ENCODE data around the gene CAPN1. TPM values are rescaled to one million over a fixed set of nuclear protein-coding genes. Genes with fewer than 3 reads are reported as not detected.
A peak's percentile ranks its signal among the peaks of the same experiment; 100 is the strongest.

CAPN1 gene
- total and polyA plus RNA-seq, 2 of the 13 experiments (the other 11 are each of a cell fraction or from before 2014, with no cell fraction given), result 57.3 to 82.6 TPM

DNA sequence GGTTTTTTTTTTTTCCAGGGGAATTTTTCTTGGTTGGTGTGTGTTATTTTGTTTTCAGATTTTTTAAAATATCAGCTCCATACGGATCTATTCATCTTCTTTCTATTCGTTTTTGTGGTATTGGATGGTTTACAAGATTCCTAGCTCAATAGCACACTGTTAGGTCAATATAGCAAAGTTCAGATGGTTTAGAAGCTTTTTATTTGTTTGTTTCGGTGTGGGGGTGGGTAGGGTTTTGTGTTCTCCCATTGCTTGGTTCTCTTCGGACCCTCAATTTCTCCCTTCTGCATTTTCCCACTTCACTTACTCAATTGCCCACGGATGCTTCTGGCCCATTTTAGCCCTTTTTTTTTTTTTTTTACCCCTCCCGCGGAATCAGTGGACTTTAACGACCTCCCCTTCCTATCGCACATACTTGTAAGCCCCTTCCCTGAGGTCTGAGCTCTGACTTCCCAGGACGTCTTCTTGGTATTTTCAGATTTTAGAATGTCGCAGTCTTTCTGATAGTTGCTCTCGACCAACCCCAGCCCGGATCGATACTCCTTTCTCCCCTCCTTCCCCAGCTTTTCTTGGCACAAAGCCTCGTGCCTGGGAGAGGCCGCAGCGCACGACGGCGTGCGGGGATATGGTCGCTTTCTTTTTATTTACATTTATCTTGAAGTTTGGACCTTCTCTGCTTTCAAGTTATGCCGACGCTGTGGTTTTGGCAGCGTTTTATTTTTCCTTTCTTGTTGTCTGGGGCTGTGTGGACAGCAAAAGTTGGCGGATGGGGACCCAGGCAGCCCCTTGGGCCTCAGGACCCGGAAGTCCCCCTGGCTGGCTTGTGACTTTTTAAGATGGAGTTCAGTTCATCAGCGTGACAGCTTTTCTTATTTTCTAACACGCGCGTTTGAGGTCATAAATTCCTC lies 16.1 kb upstream of the CAPN1 start (continued):
- TF ChIP-seq, protein P1, sequence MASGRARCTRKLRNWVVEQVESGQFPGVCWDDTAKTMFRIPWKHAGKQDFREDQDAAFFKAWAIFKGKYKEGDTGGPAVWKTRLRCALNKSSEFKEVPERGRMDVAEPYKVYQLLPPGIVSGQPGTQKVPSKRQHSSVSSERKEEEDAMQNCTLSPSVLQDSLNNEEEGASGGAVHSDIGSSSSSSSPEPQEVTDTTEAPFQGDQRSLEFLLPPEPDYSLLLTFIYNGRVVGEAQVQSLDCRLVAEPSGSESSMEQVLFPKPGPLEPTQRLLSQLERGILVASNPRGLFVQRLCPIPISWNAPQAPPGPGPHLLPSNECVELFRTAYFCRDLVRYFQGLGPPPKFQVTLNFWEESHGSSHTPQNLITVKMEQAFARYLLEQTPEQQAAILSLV (CRISPR knock-in tag; IDR thresholded peaks at IDR 0.05; ENCODE audit: borderline replicate concordance), result 0 out of 2 replicates have a peak, but pooled peaks have one; percentile 45
- TF ChIP-seq DMAP1 (CRISPR knock-in tag; IDR thresholded peaks at IDR 0.05) (peak; percentile 84), ZNF556 (CRISPR knock-in tag; IDR thresholded peaks at IDR 0.05; ENCODE audit: borderline replicate concordance) (0 out of 2 replicates have a peak, but pooled peaks have one; percentile 51), ZNF672 (CRISPR knock-in tag; IDR thresholded peaks at IDR 0.05) (no peak), ZNF589 (CRISPR knock-in tag; conservative IDR thresholded peaks at IDR 0.05) (no peak), ZNF207 (IDR thresholded peaks at IDR 0.05; ENCODE audit: borderline replicate concordance) (no peak), ZNF232 (CRISPR knock-in tag; IDR thresholded peaks at IDR 0.05; ENCODE audit: borderline replicate concordance) (no peak), FOXP1 (IDR thresholded peaks at IDR 0.05) (peak; percentile 76), FOXP1 (CRISPR knock-in tag; IDR thresholded peaks at IDR 0.05) (peak; percentile 88), ZEB1 (IDR thresholded peaks at IDR 0.05; ENCODE audit: insufficient replicate concordance, low read depth) (peak; percentile 62), ZNF816 (CRISPR knock-in tag; IDR thresholded peaks at IDR 0.05; ENCODE audit: borderline replicate concordance) (peak; percentile 42; the same call in 1 of the 2 replicates), MAFK (conservative IDR thresholded peaks at IDR 0.05 in 1 of 2, IDR thresholded peaks at IDR 0.05 in 1 of 2; ENCODE audit: low read length in 2 of 2) (peak; percentile 46 to 70; a peak in 3 of 4 replicates), NFE2L1 (CRISPR knock-in tag; IDR thresholded peaks at IDR 0.05; ENCODE audit: borderline replicate concordance) (no peak), ZNF251 (CRISPR knock-in tag; IDR thresholded peaks at IDR 0.05) (no peak), ZNF678 (CRISPR knock-in tag; IDR thresholded peaks at IDR 0.05) (no peak), CBX1 (IDR thresholded peaks at IDR 0.05; ENCODE audit: low read depth) (no peak), ZNF605 (CRISPR knock-in tag; IDR thresholded peaks at IDR 0.05) (peak; percentile 83; the same call in 1 of the 2 replicates), NKX3-1 (CRISPR knock-in tag; IDR thresholded peaks at IDR 0.05) (no peak)
- TF ChIP-seq, protein P2, sequence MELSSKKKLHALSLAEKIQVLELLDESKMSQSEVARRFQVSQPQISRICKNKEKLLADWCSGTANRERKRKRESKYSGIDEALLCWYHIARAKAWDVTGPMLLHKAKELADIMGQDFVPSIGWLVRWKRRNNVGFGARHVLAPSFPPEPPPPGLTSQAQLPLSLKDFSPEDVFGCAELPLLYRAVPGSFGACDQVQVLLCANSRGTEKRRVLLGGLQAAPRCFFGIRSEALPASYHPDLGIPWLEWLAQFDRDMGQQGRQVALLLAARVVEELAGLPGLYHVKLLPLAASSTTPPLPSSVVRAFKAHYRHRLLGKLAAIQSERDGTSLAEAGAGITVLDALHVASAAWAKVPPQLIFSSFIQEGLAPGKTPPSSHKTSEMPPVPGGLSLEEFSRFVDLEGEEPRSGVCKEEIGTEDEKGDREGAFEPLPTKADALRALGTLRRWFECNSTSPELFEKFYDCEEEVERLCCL (CRISPR knock-in tag; IDR thresholded peaks at IDR 0.05; ENCODE audit: borderline replicate concordance), result no peak
- TF ChIP-seq, protein P3, sequence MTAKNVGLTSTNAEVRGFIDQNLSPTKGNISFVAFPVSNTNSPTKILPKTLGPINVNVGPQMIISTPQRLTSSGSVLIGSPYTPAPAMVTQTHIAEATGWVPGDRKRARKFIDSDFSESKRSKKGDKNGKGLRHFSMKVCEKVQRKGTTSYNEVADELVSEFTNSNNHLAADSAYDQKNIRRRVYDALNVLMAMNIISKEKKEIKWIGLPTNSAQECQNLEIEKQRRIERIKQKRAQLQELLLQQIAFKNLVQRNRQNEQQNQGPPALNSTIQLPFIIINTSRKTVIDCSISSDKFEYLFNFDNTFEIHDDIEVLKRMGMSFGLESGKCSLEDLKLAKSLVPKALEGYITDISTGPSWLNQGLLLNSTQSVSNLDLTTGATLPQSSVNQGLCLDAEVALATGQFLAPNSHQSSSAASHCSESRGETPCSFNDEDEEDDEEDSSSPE (CRISPR knock-in tag; IDR thresholded peaks at IDR 0.05), result peak; percentile 71
- TF ChIP-seq, protein P4, sequence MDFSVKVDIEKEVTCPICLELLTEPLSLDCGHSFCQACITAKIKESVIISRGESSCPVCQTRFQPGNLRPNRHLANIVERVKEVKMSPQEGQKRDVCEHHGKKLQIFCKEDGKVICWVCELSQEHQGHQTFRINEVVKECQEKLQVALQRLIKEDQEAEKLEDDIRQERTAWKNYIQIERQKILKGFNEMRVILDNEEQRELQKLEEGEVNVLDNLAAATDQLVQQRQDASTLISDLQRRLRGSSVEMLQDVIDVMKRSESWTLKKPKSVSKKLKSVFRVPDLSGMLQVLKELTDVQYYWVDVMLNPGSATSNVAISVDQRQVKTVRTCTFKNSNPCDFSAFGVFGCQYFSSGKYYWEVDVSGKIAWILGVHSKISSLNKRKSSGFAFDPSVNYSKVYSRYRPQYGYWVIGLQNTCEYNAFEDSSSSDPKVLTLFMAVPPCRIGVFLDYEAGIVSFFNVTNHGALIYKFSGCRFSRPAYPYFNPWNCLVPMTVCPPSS (IDR thresholded peaks at IDR 0.05), result no peak
- TF ChIP-seq, protein P5, sequence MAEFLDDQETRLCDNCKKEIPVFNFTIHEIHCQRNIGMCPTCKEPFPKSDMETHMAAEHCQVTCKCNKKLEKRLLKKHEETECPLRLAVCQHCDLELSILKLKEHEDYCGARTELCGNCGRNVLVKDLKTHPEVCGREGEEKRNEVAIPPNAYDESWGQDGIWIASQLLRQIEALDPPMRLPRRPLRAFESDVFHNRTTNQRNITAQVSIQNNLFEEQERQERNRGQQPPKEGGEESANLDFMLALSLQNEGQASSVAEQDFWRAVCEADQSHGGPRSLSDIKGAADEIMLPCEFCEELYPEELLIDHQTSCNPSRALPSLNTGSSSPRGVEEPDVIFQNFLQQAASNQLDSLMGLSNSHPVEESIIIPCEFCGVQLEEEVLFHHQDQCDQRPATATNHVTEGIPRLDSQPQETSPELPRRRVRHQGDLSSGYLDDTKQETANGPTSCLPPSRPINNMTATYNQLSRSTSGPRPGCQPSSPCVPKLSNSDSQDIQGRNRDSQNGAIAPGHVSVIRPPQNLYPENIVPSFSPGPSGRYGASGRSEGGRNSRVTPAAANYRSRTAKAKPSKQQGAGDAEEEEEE (CRISPR knock-in tag; IDR thresholded peaks at IDR 0.05; ENCODE audit: borderline replicate concordance), result no peak
